Neural progenitor cell (in vitro differentiated cells): ENCODE data around the gene UROS. TPM values are rescaled to one million over a fixed set of nuclear protein-coding genes. Genes with fewer than 3 reads are reported as not detected.
A peak's percentile ranks its signal among the peaks of the same experiment; 100 is the strongest.

Experiments used
- DNase-seq: peaks from one replicate; pipeline ENCODE4 v3.0.0-alpha.2; 2016; ENCODE audit warnings: low spot score
- H2AFZ ChIP-seq: fragments of 200-600 bp; sonication (generic); replicated peaks from 2 replicates; pipeline ENCODE4 v1.6.1; 2016; ENCODE audit warnings: antibody characterized with exemption
- H3F3A ChIP-seq: fragments of 200-600 bp; sonication (generic); 2 replicates; pipeline ENCODE4 v1.6.1; 2016; ENCODE audit warnings: antibody characterized with exemption, low read depth
- H3K27ac ChIP-seq: fragments of 200-600 bp; sonication (generic); 2 replicates; pipeline ENCODE4 v1.5.1; 2016; ENCODE audit warnings: mild to moderate bottlenecking
- H3K27me3 ChIP-seq: fragments of 200-600 bp; sonication (generic); 2 replicates; pipeline ENCODE4 v1.6.1; 2016; ENCODE audit warnings: mild to moderate bottlenecking, moderate library complexity
- H3K36me3 ChIP-seq: fragments of 200-600 bp; sonication (generic); 2 replicates; pipeline ENCODE4 v1.5.1; 2016
- H3K4me1 ChIP-seq: fragments of 200-600 bp; sonication (generic); 2 replicates; pipeline ENCODE4 v1.6.1; 2016; ENCODE audit warnings: mixed run types
- H3K4me2 ChIP-seq: fragments of 200-600 bp; sonication (generic); 2 replicates; pipeline ENCODE4 v1.6.1; 2016
- H3K4me3 ChIP-seq: fragments of 200-600 bp; sonication (generic); 2 replicates; pipeline ENCODE4 v1.5.1; 2016
- H3K79me2 ChIP-seq: fragments of 200-600 bp; sonication (generic); 2 replicates; pipeline ENCODE4 v1.6.1; 2016; ENCODE audit warnings: low read depth
- H3K9ac ChIP-seq: fragments of 200-600 bp; sonication (generic); 2 replicates; pipeline ENCODE4 v1.6.1; 2016
- H3K9me3 ChIP-seq: fragments of 200-600 bp; sonication (generic); 2 replicates; pipeline ENCODE4 v1.5.1; 2016; ENCODE audit warnings: low read depth
- H4K20me1 ChIP-seq: fragments of 200-600 bp; sonication (generic); 2 replicates; pipeline ENCODE4 v1.6.1; 2016; ENCODE audit warnings: low read depth
- H3K27ac Mint-ChIP-seq: 3 replicates; pipeline ENCODE4 v1.8.0; 2021; ENCODE audit warnings: mixed read lengths
- H3K27me3 Mint-ChIP-seq: 2 replicates; pipeline ENCODE4 v1.8.0; 2022; ENCODE audit warnings: low read depth, mild to moderate bottlenecking, inconsistent platforms, moderate library complexity, mixed read lengths; ENCODE audit not compliant: insufficient read depth
- H3K36me3 Mint-ChIP-seq: 3 replicates; pipeline ENCODE4 v1.8.0; 2021; ENCODE audit warnings: mixed read lengths
- H3K4me1 Mint-ChIP-seq: 3 replicates; pipeline ENCODE4 v1.8.0; 2021; ENCODE audit warnings: mixed read lengths
- H3K4me3 Mint-ChIP-seq: 3 replicates; pipeline ENCODE4 v1.8.0; 2021; ENCODE audit warnings: mild to moderate bottlenecking, moderate library complexity, mixed read lengths
- H3K9me3 Mint-ChIP-seq: 3 replicates; pipeline ENCODE4 v1.8.0; 2020; ENCODE audit warnings: mixed read lengths
- CTCF ChIP-seq: fragments of 200-600 bp; sonication (generic); IDR thresholded peaks from 2 replicates; pipeline ENCODE4 v1.5.1; 2017; ENCODE audit warnings: antibody characterized with exemption, mild to moderate bottlenecking
- EZH2 ChIP-seq: fragments of 200-600 bp; sonication (generic); IDR thresholded peaks from 2 replicates; pipeline ENCODE4 v1.6.1; 2017; ENCODE audit warnings: antibody characterized with exemption, mild to moderate bottlenecking, moderate library complexity
- EZH2phosphoT487 ChIP-seq: fragments of 200-600 bp; sonication (generic); IDR thresholded peaks from 2 replicates; pipeline ENCODE4 v1.6.1; 2017; ENCODE audit warnings: antibody characterized with exemption
- total RNA-seq: library from RNA; depleted of rRNA; stranded (reverse); fragments of >200 nt; gene quantifications from 2 replicates; pipeline ENCODE4 v1.2.3, GENCODE V29; 2015; ENCODE audit warnings: low replicate concordance

UROS gene
- total RNA-seq, 1 donor from 2014 or later = 82.2 TPM

- Mint-ChIP-seq H3K27ac (no peak overlapping the region), H3K36me3 (no peaks in the 10 kb centered on the region), H3K9me3 (peaks cover 1% of the 10 kb centered on the region), H3K27me3 (peaks cover 7% of the 10 kb centered on the region), H3K4me1 (peaks cover 4% of the 10 kb centered on the region), H3K4me3 (no peak overlapping the region)
- no peak overlapping the region for H3K9ac ChIP-seq
- no peaks in the 10 kb centered on the region for H3K79me2 ChIP-seq
- H3K36me3 ChIP-seq = no peaks in the 10 kb centered on the region
- H3K4me2 ChIP-seq = no peak overlapping the region
- no peaks in the 10 kb centered on the region for H3K9me3 ChIP-seq
- DNase-seq = no peak
- H2AFZ ChIP-seq = no peak overlapping the region
- H3K27ac ChIP-seq = no peak overlapping the region
- H4K20me1 ChIP-seq = no peaks in the 10 kb centered on the region
- H3K27me3 ChIP-seq = no peaks in the 10 kb centered on the region
- no peak overlapping the region for H3K4me3 ChIP-seq
- TF ChIP-seq EZH2phosphoT487 (no peak), EZH2 (no peak), CTCF (no peak)
- no peaks in the 10 kb centered on the region for H3F3A ChIP-seq
- H3K4me1 ChIP-seq = no peaks in the 10 kb centered on the region
These were observed 49.1 kb downstream of the UROS start for GRCh38 chr10:125773687-125774543.

- H3K36me3 ChIP-seq = no peaks in the 10 kb centered on the region
- Mint-ChIP-seq H3K27me3 (peaks cover 7% of the 10 kb centered on the region), H3K4me1 (peaks cover 9% of the 10 kb centered on the region), H3K36me3 (no peaks in the 10 kb centered on the region), H3K27ac (no peak overlapping the region), H3K9me3 (no peaks in the 10 kb centered on the region), H3K4me3 (no peak overlapping the region)
- no peaks in the 10 kb centered on the region for H3K27me3 ChIP-seq
- no peak overlapping the region for H3K27ac ChIP-seq
- H3F3A ChIP-seq = no peaks in the 10 kb centered on the region
- H3K9me3 ChIP-seq = no peaks in the 10 kb centered on the region
- no peak for DNase-seq
- TF ChIP-seq CTCF (no peak), EZH2 (no peak), EZH2phosphoT487 (no peak)
- H2AFZ ChIP-seq = no peak overlapping the region
- no peak overlapping the region for H3K4me2 ChIP-seq
- peaks cover 4% of the 10 kb centered on the region for H3K4me1 ChIP-seq
- no peak overlapping the region for H3K9ac ChIP-seq
- H4K20me1 ChIP-seq = no peaks in the 10 kb centered on the region
- H3K79me2 ChIP-seq = no peaks in the 10 kb centered on the region
- no peak overlapping the region for H3K4me3 ChIP-seq
These were observed 50.2 kb downstream of the UROS start for GRCh38 chr10:125772864-125773180.

GRCh38 chr10:125772112-125772863 is 50.8 kb downstream of the UROS start:
- peaks cover 5% of the 10 kb centered on the region for H3K4me1 ChIP-seq
- no peak overlapping the region for H3K4me3 ChIP-seq
- H3K9me3 Mint-ChIP-seq = no peaks in the 10 kb centered on the region
- no peaks in the 10 kb centered on the region for H3K9me3 ChIP-seq
- H2AFZ ChIP-seq = no peak overlapping the region
- no peaks in the 10 kb centered on the region for H3K36me3 ChIP-seq
- TF ChIP-seq EZH2phosphoT487 (no peak), EZH2 (no peak), CTCF (no peak)
- no peaks in the 10 kb centered on the region for H3K36me3 Mint-ChIP-seq
- no peak overlapping the region for H3K4me3 Mint-ChIP-seq
- no peak overlapping the region for H3K4me2 ChIP-seq
- H3F3A ChIP-seq = no peaks in the 10 kb centered on the region
- H3K27ac ChIP-seq = no peak overlapping the region
- H3K27me3 Mint-ChIP-seq = peaks cover 5% of the 10 kb centered on the region
- H3K27ac Mint-ChIP-seq = peak overlapping the region; percentile 79
- DNase-seq = no peak
- no peaks in the 10 kb centered on the region for H3K27me3 ChIP-seq
- no peak overlapping the region for H3K9ac ChIP-seq
- peaks cover 14% of the 10 kb centered on the region for H3K4me1 Mint-ChIP-seq
- H3K79me2 ChIP-seq = no peaks in the 10 kb centered on the region
- no peaks in the 10 kb centered on the region for H4K20me1 ChIP-seq
